ENCODE measurements around the gene SLC27A4. TPM values are rescaled to one million over a fixed set of nuclear protein-coding genes. Genes with fewer than 3 reads are reported as not detected.

Gene SLC27A4
- total and polyA plus RNA-seq, 10 of the 15 experiments (the other 5 are each of a cell fraction or from before 2014, with no cell fraction given), result 0.13 to 14.0 (median 7.6) TPM

DNA sequence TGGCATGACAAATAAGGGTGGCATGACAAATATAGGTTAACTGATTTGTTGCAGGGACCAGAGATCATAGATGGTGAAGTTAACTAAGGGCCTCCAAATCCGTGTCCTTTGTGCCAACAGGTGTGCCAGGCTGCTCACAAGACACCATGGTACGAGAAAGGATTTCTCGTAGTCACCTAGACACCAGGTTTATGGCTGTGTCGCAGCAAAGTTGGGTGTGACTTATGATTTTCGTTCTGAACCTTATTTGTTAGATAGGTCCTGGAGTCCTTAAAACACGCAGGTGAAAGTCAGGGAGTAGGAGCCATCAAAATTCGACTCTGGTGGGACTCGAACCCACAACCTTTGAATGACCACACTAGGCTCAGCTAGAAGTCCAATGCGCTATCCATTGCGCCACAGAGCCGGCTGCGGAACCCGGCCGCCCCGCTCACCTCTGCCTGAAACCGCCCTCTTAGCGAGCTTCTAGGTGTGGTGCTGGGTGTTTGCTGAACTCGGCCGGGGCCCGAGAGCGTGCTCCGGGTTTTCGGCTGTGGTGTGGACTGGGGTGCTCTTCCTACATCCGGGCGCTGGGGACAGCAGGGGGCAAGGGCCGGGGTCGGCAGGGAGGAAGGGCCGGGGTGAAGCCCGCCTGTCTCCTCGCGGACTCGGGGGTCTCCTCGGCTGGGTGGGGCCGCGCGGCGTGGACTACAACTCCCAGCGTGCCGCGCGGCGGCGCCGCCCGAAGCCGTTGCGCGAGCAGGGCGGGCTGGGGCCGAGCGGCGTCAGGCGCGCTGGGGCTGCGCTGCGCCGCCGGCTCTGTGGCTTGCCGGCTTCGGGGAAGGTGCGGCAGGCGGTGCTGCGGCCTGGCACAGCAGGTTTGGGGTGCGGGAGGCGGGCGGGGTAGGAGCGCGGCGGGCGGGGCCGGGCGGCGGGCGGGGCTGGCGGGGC is at the start of gene SLC27A4 (continued):
- TF ChIP-seq CREM (IDR thresholded peaks at IDR 0.05; ENCODE audit: low read depth) (no peak; the same call in none of the 2 replicates), POU2F2 (IDR thresholded peaks at IDR 0.05; ENCODE audit: borderline replicate concordance, low read depth, low read length) (no peak), JUNB (IDR thresholded peaks at IDR 0.05) (no peak), ATF7 (IDR thresholded peaks at IDR 0.05; ENCODE audit: low read depth) (no peak), POLR2AphosphoS5 (IDR thresholded peaks at IDR 0.05; ENCODE audit: low read length) (no peak), EGR1 (IDR thresholded peaks at IDR 0.05; ENCODE audit: borderline replicate concordance in 1 of 2, low read depth in 2 of 2, low read length in 2 of 2) (peak in 1 of 2 experiments; percentile 90; a peak in 1 of 3 replicates), NR2C2 (IDR thresholded peaks at IDR 0.05; ENCODE audit: borderline replicate concordance, control insufficient read depth, insufficient read length, low read depth) (no peak), MYC (IDR thresholded peaks at IDR 0.05; ENCODE audit: insufficient read depth, insufficient read length, insufficient replicate concordance, low read length, severe bottlenecking) (no peak), ZBTB11 (CRISPR knock-in tag; IDR thresholded peaks at IDR 0.05) (no peak), CBX5 (IDR thresholded peaks at IDR 0.05; ENCODE audit: low read depth) (no peak), EED (IDR thresholded peaks at IDR 0.05; ENCODE audit: low read depth) (no peak), TCF7 (IDR thresholded peaks at IDR 0.05; ENCODE audit: borderline replicate concordance) (no peak), NR2C1 (IDR thresholded peaks at IDR 0.05) (peak; percentile 41; the same call in 1 of the 2 replicates), PML (IDR thresholded peaks at IDR 0.05; ENCODE audit: low read length) (no peak), SIX5 (IDR thresholded peaks at IDR 0.05; ENCODE audit: low read depth, low read length, severe bottlenecking) (peak; percentile 84), GABPA (IDR thresholded peaks at IDR 0.05; ENCODE audit: low read depth) (no peak)
- TF ChIP-seq, protein P1, sequence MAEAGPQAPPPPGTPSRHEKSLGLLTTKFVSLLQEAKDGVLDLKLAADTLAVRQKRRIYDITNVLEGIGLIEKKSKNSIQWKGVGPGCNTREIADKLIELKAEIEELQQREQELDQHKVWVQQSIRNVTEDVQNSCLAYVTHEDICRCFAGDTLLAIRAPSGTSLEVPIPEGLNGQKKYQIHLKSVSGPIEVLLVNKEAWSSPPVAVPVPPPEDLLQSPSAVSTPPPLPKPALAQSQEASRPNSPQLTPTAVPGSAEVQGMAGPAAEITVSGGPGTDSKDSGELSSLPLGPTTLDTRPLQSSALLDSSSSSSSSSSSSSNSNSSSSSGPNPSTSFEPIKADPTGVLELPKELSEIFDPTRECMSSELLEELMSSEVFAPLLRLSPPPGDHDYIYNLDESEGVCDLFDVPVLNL (IDR thresholded peaks at IDR 0.05; ENCODE audit: low read depth, low read length), result no peak
- TF ChIP-seq, protein P2, sequence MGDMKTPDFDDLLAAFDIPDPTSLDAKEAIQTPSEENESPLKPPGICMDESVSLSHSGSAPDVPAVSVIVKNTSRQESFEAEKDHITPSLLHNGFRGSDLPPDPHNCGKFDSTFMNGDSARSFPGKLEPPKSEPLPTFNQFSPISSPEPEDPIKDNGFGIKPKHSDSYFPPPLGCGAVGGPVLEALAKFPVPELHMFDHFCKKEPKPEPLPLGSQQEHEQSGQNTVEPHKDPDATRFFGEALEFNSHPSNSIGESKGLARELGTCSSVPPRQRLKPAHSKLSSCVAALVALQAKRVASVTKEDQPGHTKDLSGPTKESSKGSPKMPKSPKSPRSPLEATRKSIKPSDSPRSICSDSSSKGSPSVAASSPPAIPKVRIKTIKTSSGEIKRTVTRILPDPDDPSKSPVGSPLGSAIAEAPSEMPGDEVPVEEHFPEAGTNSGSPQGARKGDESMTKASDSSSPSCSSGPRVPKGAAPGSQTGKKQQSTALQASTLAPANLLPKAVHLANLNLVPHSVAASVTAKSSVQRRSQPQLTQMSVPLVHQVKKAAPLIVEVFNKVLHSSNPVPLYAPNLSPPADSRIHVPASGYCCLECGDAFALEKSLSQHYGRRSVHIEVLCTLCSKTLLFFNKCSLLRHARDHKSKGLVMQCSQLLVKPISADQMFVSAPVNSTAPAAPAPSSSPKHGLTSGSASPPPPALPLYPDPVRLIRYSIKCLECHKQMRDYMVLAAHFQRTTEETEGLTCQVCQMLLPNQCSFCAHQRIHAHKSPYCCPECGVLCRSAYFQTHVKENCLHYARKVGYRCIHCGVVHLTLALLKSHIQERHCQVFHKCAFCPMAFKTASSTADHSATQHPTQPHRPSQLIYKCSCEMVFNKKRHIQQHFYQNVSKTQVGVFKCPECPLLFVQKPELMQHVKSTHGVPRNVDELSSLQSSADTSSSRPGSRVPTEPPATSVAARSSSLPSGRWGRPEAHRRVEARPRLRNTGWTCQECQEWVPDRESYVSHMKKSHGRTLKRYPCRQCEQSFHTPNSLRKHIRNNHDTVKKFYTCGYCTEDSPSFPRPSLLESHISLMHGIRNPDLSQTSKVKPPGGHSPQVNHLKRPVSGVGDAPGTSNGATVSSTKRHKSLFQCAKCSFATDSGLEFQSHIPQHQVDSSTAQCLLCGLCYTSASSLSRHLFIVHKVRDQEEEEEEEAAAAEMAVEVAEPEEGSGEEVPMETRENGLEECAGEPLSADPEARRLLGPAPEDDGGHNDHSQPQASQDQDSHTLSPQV (IDR thresholded peaks at IDR 0.05), result no peak

Measured in GM12878 (cell line).